ENCODE measurements around the gene SMIM45.

GRCh38 chr22:41923595-41924276 is 28.2 kb upstream of the SMIM45 start:
- TF ChIP-seq, protein P1, sequence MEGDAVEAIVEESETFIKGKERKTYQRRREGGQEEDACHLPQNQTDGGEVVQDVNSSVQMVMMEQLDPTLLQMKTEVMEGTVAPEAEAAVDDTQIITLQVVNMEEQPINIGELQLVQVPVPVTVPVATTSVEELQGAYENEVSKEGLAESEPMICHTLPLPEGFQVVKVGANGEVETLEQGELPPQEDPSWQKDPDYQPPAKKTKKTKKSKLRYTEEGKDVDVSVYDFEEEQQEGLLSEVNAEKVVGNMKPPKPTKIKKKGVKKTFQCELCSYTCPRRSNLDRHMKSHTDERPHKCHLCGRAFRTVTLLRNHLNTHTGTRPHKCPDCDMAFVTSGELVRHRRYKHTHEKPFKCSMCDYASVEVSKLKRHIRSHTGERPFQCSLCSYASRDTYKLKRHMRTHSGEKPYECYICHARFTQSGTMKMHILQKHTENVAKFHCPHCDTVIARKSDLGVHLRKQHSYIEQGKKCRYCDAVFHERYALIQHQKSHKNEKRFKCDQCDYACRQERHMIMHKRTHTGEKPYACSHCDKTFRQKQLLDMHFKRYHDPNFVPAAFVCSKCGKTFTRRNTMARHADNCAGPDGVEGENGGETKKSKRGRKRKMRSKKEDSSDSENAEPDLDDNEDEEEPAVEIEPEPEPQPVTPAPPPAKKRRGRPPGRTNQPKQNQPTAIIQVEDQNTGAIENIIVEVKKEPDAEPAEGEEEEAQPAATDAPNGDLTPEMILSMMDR (conservative IDR thresholded peaks at IDR 0.05; ENCODE audit: low read depth, low read length): no peak
- TF ChIP-seq POLR2A (IDR thresholded peaks at IDR 0.05; ENCODE audit: low read depth, low read length) (no peak), ELK1 (IDR thresholded peaks at IDR 0.05; ENCODE audit: borderline replicate concordance, low read depth, low read length) (no peak), RAD21 (IDR thresholded peaks at IDR 0.05; ENCODE audit: low read length) (no peak), BHLHE40 (IDR thresholded peaks at IDR 0.05; ENCODE audit: low read depth, low read length) (no peak)

Data from IMR-90 (cell line).